ENCODE measurements around the gene TSSK3. TPM values are rescaled to one million over a fixed set of nuclear protein-coding genes. Genes with fewer than 3 reads are reported as not detected.

Gene TSSK3
- total RNA-seq, 1 experiment from 2014 or later = 1.6 TPM

- TF ChIP-seq REST (IDR thresholded peaks at IDR 0.05; ENCODE audit: low read depth) (no peak), SP1 (IDR thresholded peaks at IDR 0.05; ENCODE audit: low read depth) (no peak)
Observed at GRCh38 chr1:32386676-32387392, 24.5 kb downstream of the TSSK3 start (continued).

GRCh38 chr1:32388641-32389040 is 26.3 kb downstream of the TSSK3 start:
- no TSS peak for BruUV-seq (replicated peaks)
- DNase-seq (ENCODE audit: low read depth, low spot score) (no peak), ATAC-seq (no peak)
- H4K20me1 ChIP-seq (ENCODE audit: insufficient read depth) = no peaks in the 10 kb centered on the region
- TF ChIP-seq ZBTB33 (IDR thresholded peaks at IDR 0.05; ENCODE audit: extremely low read depth, insufficient replicate concordance, low read length) = no peak
- peaks cover 6 to 8% of the 10 kb centered on the region in 2 experiments for H3K4me1 ChIP-seq (ENCODE audit: control insufficient read depth in 1 of 2, insufficient read depth in 2 of 2, low read length in 2 of 2)
- RAD21 ChIA-PET (ENCODE audit: low non-redundant PET in 1 of 2, low total read pairs in 2 of 2, uncharacterized antibody in 2 of 2, unreplicated experiment in 2 of 2) = no interaction called here
- no peaks in the 10 kb centered on the region for H3K9me2 ChIP-seq (ENCODE audit: insufficient read depth)
- no peak overlapping the region for H3K4me3 ChIP-seq (replicated peaks in 1 of 2; ENCODE audit: low read depth in 1 of 2, low read length in 2 of 2)
- H3K79me2 ChIP-seq (ENCODE audit: insufficient read depth, low read length) = peaks cover 8% of the 10 kb centered on the region
- H3K36me3 ChIP-seq (ENCODE audit: control insufficient read depth in 1 of 2, insufficient read depth in 2 of 2, low read length in 2 of 2) = peaks cover 8 to 22% of the 10 kb centered on the region in 2 experiments; a peak in 2 of 4 replicates
- POLR2A ChIA-PET = no interaction called here
- no peak overlapping the region for H3K4me2 ChIP-seq (ENCODE audit: low read length)
- intact Hi-C loops (cut with micrococcal nuclease) = no loop called here
- H3K27me3 ChIP-seq (ENCODE audit: insufficient read depth, low read length) = no peaks in the 10 kb centered on the region
- H3K9ac ChIP-seq (ENCODE audit: low read length) = no peak overlapping the region
- CTCF ChIA-PET = no interaction called here
- no peak overlapping the region for H2AFZ ChIP-seq (ENCODE audit: low read depth, low read length, poor library complexity, severe bottlenecking)
- H3K9me3 ChIP-seq (ENCODE audit: control insufficient read depth in 1 of 2, insufficient read depth in 1 of 2, low read depth in 1 of 2, low read length in 2 of 2) = no peaks in the 10 kb centered on the region
- no peak overlapping the region for H3K27ac ChIP-seq (ENCODE audit: low read depth, low read length)

All from HCT116 (cell line).